Measurements from ENCODE around the gene KLHL6. TPM values are rescaled to one million over a fixed set of nuclear protein-coding genes. Genes with fewer than 3 reads are reported as not detected.

Gene KLHL6
- total and polyA plus RNA-seq, 2 experiments from 2014 or later, result 0.17 TPM; not detected in 1

DNA sequence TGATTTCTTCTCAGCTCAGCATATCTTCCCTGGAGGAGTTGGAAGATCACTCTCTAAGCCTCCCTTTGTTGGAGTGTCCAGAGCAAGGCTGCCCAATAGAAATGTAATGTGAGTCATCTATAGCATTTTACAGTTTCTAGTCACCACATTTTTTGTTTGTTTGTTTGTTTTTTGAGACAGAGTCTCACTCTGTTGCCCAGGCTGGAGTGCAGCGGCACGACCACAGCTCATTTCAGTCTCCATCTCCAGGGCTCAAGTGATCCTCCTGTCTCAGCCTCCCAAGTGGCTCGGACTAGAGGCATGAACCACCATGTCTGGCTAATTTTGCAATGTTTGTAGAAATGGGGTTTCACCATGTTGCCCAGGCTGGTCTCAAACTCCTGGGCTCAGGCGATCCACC, 21.3 kb downstream of the KLHL6 start:
- H3K4me2 ChIP-seq, result peak overlapping the region; percentile 59
- 96% methylated on average over 4 of the region's 4 CpGs for WGBS (ENCODE audit: low lambda C conversion rate, missing lambda C conversion rate)
- no peaks in the 10 kb centered on the region for H3K9me3 ChIP-seq (ENCODE audit: low read depth)
- peak overlapping the region; percentile 93 for H3K27ac ChIP-seq
- H3K36me3 ChIP-seq (replicated peaks; ENCODE audit: insufficient read depth, low read depth), result no peaks in the 10 kb centered on the region
- H3K4me1 ChIP-seq (ENCODE audit: insufficient read depth), result peaks cover 14% of the 10 kb centered on the region
- no peaks in the 10 kb centered on the region for H3K9me2 ChIP-seq (replicated peaks; ENCODE audit: insufficient read depth)
- TF ChIP-seq EZH2phosphoT487 (IDR thresholded peaks at IDR 0.05; ENCODE audit: low read depth, severe bottlenecking, unreplicated experiment), result no peak
- H3K79me2 ChIP-seq, result no peaks in the 10 kb centered on the region
- no peaks in the 10 kb centered on the region for H4K20me1 ChIP-seq (ENCODE audit: insufficient read depth, poor library complexity, severe bottlenecking)
- H3K4me3 ChIP-seq, result no peak overlapping the region
- DNase-seq (ENCODE audit: low spot score), result peak; percentile 39
- no peaks in the 10 kb centered on the region for H3K27me3 ChIP-seq
- H2AFZ ChIP-seq, result no peak overlapping the region

DNA sequence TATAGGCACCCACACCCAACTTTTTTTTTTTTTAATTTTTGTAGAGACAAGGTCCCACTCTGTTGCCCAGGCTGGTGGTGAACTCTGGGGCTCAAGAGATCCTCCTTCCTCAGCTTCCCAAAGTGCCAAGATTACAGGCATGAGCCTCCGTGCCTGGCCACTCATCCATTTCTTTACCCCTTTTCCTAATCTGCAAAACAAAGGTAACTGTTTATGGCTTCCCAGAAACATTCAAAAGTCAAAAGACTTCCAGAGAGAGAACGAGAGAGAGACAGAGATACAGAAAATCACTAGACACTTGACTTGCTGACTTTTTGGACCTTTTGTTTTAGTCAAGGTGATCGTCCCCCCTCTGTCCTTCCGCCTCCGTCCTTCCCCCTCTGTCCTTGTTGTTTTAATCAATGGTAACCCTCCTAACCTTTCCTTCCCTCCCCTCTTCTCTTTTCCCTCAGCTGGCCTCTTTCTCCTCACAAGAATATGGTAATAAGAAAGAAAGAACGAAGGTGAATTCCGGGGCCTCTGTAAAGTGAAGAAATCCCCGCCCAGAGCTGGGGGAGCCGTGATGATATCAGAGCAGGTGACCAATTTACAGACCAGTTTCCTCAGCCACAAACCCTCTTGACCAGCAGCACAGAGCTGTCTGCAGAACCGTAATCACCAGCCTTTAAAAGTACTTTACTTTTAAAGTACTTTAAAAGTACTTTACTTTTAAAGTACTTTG, 21.9 kb downstream of the KLHL6 start:
- Histone ChIP-seq H3K9me2 (replicated peaks; ENCODE audit: insufficient read depth) (no peaks in the 10 kb centered on the region), H3K36me3 (replicated peaks; ENCODE audit: insufficient read depth, low read depth) (no peaks in the 10 kb centered on the region), H3K79me2 (no peaks in the 10 kb centered on the region), H2AFZ (no peak overlapping the region), H3K27ac (peak overlapping the region; percentile 93), H3K9me3 (ENCODE audit: low read depth) (no peaks in the 10 kb centered on the region), H3K4me3 (no peak overlapping the region), H3K4me1 (ENCODE audit: insufficient read depth) (peaks cover 14% of the 10 kb centered on the region), H4K20me1 (ENCODE audit: insufficient read depth, poor library complexity, severe bottlenecking) (no peaks in the 10 kb centered on the region), H3K4me2 (peak overlapping the region; percentile 59), H3K27me3 (no peaks in the 10 kb centered on the region)
- 29% methylated on average over 10 of the region's 10 CpGs for WGBS (ENCODE audit: low lambda C conversion rate, missing lambda C conversion rate)
- DNase-seq (ENCODE audit: low spot score), result peak; percentile 71
- TF ChIP-seq EZH2phosphoT487 (IDR thresholded peaks at IDR 0.05; ENCODE audit: low read depth, severe bottlenecking, unreplicated experiment), result no peak
- TF ChIP-seq, protein P1, sequence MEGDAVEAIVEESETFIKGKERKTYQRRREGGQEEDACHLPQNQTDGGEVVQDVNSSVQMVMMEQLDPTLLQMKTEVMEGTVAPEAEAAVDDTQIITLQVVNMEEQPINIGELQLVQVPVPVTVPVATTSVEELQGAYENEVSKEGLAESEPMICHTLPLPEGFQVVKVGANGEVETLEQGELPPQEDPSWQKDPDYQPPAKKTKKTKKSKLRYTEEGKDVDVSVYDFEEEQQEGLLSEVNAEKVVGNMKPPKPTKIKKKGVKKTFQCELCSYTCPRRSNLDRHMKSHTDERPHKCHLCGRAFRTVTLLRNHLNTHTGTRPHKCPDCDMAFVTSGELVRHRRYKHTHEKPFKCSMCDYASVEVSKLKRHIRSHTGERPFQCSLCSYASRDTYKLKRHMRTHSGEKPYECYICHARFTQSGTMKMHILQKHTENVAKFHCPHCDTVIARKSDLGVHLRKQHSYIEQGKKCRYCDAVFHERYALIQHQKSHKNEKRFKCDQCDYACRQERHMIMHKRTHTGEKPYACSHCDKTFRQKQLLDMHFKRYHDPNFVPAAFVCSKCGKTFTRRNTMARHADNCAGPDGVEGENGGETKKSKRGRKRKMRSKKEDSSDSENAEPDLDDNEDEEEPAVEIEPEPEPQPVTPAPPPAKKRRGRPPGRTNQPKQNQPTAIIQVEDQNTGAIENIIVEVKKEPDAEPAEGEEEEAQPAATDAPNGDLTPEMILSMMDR (IDR thresholded peaks at IDR 0.05; ENCODE audit: poor library complexity), result no peak
- no peak for TF ChIP-seq EZH2 (IDR thresholded peaks at IDR 0.05; ENCODE audit: borderline replicate concordance)

GRCh38 chr3:183532620-183533411, 22.7 kb downstream of the KLHL6 start:
- WGBS (ENCODE audit: low lambda C conversion rate, missing lambda C conversion rate), result 31% methylated on average over 6 of the region's 6 CpGs
- TF ChIP-seq EZH2 (IDR thresholded peaks at IDR 0.05; ENCODE audit: borderline replicate concordance) (no peak), EZH2phosphoT487 (IDR thresholded peaks at IDR 0.05; ENCODE audit: low read depth, severe bottlenecking, unreplicated experiment) (no peak)
- TF ChIP-seq, protein P1 (IDR thresholded peaks at IDR 0.05; ENCODE audit: poor library complexity), result no peak
- no peaks in the 10 kb centered on the region for H3K9me2 ChIP-seq (replicated peaks; ENCODE audit: insufficient read depth)
- peak; percentile 74 for DNase-seq (ENCODE audit: low spot score)
- H3K9me3 ChIP-seq (ENCODE audit: low read depth), result no peaks in the 10 kb centered on the region
- H3K4me1 ChIP-seq (ENCODE audit: insufficient read depth), result peaks cover 14% of the 10 kb centered on the region
- peak overlapping the region; percentile 59 for H3K4me2 ChIP-seq
- H4K20me1 ChIP-seq (ENCODE audit: insufficient read depth, poor library complexity, severe bottlenecking), result no peaks in the 10 kb centered on the region
- H3K36me3 ChIP-seq (replicated peaks; ENCODE audit: insufficient read depth, low read depth), result no peaks in the 10 kb centered on the region
- peak overlapping the region; percentile 93 for H3K27ac ChIP-seq
- H2AFZ ChIP-seq, result no peak overlapping the region
- H3K79me2 ChIP-seq, result no peaks in the 10 kb centered on the region
- no peaks in the 10 kb centered on the region for H3K27me3 ChIP-seq
- no peak overlapping the region for H3K4me3 ChIP-seq

- no peaks in the 10 kb centered on the region for H3K79me2 ChIP-seq
- no peaks in the 10 kb centered on the region for H3K36me3 ChIP-seq (replicated peaks; ENCODE audit: insufficient read depth, low read depth)
- H3K27me3 ChIP-seq, result no peaks in the 10 kb centered on the region
- no peaks in the 10 kb centered on the region for H3K9me3 ChIP-seq (ENCODE audit: low read depth)
- no peak overlapping the region for H2AFZ ChIP-seq
- no peak overlapping the region for H3K27ac ChIP-seq
- peaks cover 14% of the 10 kb centered on the region for H3K4me1 ChIP-seq (ENCODE audit: insufficient read depth)
- TF ChIP-seq, protein P1 (IDR thresholded peaks at IDR 0.05; ENCODE audit: poor library complexity), result no peak
- no peak for TF ChIP-seq EZH2phosphoT487 (IDR thresholded peaks at IDR 0.05; ENCODE audit: low read depth, severe bottlenecking, unreplicated experiment)
- TF ChIP-seq EZH2 (IDR thresholded peaks at IDR 0.05; ENCODE audit: borderline replicate concordance), result no peak
- 87% methylated on average over 7 of the region's 7 CpGs for WGBS (ENCODE audit: low lambda C conversion rate, missing lambda C conversion rate)
- H4K20me1 ChIP-seq (ENCODE audit: insufficient read depth, poor library complexity, severe bottlenecking), result no peaks in the 10 kb centered on the region
- H3K9me2 ChIP-seq (replicated peaks; ENCODE audit: insufficient read depth), result no peaks in the 10 kb centered on the region
- no peak for DNase-seq (ENCODE audit: low spot score)
- H3K4me3 ChIP-seq, result no peak overlapping the region
- H3K4me2 ChIP-seq, result no peak overlapping the region
These were observed 25.8 kb downstream of the KLHL6 start for GRCh38 chr3:183529717-183530116.
